ENCODE measurements around the gene RAB11A.

The RAB11A gene

GRCh38 chr15:65906396-65906795 is 37.1 kb downstream of the RAB11A start:
- no peak for ATAC-seq
- TF ChIP-seq OSR1 (CRISPR knock-in tag; IDR thresholded peaks at IDR 0.05) (no peak), CSRNP3 (CRISPR knock-in tag; IDR thresholded peaks at IDR 0.05) (no peak), ZC3H10 (CRISPR knock-in tag; IDR thresholded peaks at IDR 0.05) (no peak), POU6F1 (CRISPR knock-in tag; IDR thresholded peaks at IDR 0.05; ENCODE audit: borderline replicate concordance, low read depth) (no peak), TCF4 (CRISPR knock-in tag; IDR thresholded peaks at IDR 0.05; ENCODE audit: borderline replicate concordance) (no peak), ZFP3 (CRISPR knock-in tag; IDR thresholded peaks at IDR 0.05) (no peak), CSDC2 (CRISPR knock-in tag; IDR thresholded peaks at IDR 0.05) (no peak), ZFP30 (CRISPR knock-in tag; IDR thresholded peaks at IDR 0.05) (no peak), ARNTL (CRISPR knock-in tag; IDR thresholded peaks at IDR 0.05; ENCODE audit: borderline replicate concordance, low read depth) (no peak)

- TF ChIP-seq PATZ1 (CRISPR knock-in tag; IDR thresholded peaks at IDR 0.05; ENCODE audit: borderline replicate concordance) (no peak), ZNF565 (CRISPR knock-in tag; conservative IDR thresholded peaks at IDR 0.05; ENCODE audit: low read depth) (no peak), ZNF70 (CRISPR knock-in tag; IDR thresholded peaks at IDR 0.05) (no peak), CSRNP3 (CRISPR knock-in tag; IDR thresholded peaks at IDR 0.05) (no peak), PPARA (CRISPR knock-in tag; IDR thresholded peaks at IDR 0.05; ENCODE audit: borderline replicate concordance) (no peak), ARNTL (CRISPR knock-in tag; IDR thresholded peaks at IDR 0.05; ENCODE audit: borderline replicate concordance, low read depth) (no peak), SNAI2 (CRISPR knock-in tag; IDR thresholded peaks at IDR 0.05) (no peak), ISL1 (CRISPR knock-in tag; IDR thresholded peaks at IDR 0.05) (no peak), POU6F1 (CRISPR knock-in tag; IDR thresholded peaks at IDR 0.05; ENCODE audit: borderline replicate concordance, low read depth) (no peak), CSDC2 (CRISPR knock-in tag; IDR thresholded peaks at IDR 0.05) (no peak), TCF4 (CRISPR knock-in tag; IDR thresholded peaks at IDR 0.05; ENCODE audit: borderline replicate concordance) (no peak), ZNF8 (CRISPR knock-in tag; IDR thresholded peaks at IDR 0.05) (no peak), GLIS3 (CRISPR knock-in tag; IDR thresholded peaks at IDR 0.05) (no peak)
- no peak for ATAC-seq
Measured at GRCh38 chr15:65907661-65908060, 38.4 kb downstream of the RAB11A start.

- ATAC-seq: no peak
- TF ChIP-seq ZFP30 (CRISPR knock-in tag; IDR thresholded peaks at IDR 0.05): no peak
- no peak for TF ChIP-seq ARNTL (CRISPR knock-in tag; IDR thresholded peaks at IDR 0.05; ENCODE audit: borderline replicate concordance, low read depth)
- TF ChIP-seq CSDC2 (CRISPR knock-in tag; IDR thresholded peaks at IDR 0.05): no peak
- no peak for TF ChIP-seq BACH2 (CRISPR knock-in tag; IDR thresholded peaks at IDR 0.05; ENCODE audit: borderline replicate concordance)
Measured at GRCh38 chr15:65908876-65909275, 39.6 kb downstream of the RAB11A start.

- ATAC-seq: no peak
- TF ChIP-seq BACH2 (CRISPR knock-in tag; IDR thresholded peaks at IDR 0.05; ENCODE audit: borderline replicate concordance): no peak
- TF ChIP-seq ZFP30 (CRISPR knock-in tag; IDR thresholded peaks at IDR 0.05): no peak
- TF ChIP-seq GLIS3 (CRISPR knock-in tag; IDR thresholded peaks at IDR 0.05): no peak
- no peak for TF ChIP-seq ZNF8 (CRISPR knock-in tag; IDR thresholded peaks at IDR 0.05)
- TF ChIP-seq TSHZ2 (CRISPR knock-in tag; IDR thresholded peaks at IDR 0.05): no peak
- no peak for TF ChIP-seq TOX (CRISPR knock-in tag; IDR thresholded peaks at IDR 0.05; ENCODE audit: borderline replicate concordance)
- TF ChIP-seq PPARA (CRISPR knock-in tag; IDR thresholded peaks at IDR 0.05; ENCODE audit: borderline replicate concordance): no peak
- no peak for TF ChIP-seq TCF4 (CRISPR knock-in tag; IDR thresholded peaks at IDR 0.05; ENCODE audit: borderline replicate concordance)
- no peak for TF ChIP-seq RARB (CRISPR knock-in tag; IDR thresholded peaks at IDR 0.05)
- no peak for TF ChIP-seq OSR1 (CRISPR knock-in tag; IDR thresholded peaks at IDR 0.05)
- TF ChIP-seq CREB5 (CRISPR knock-in tag; IDR thresholded peaks at IDR 0.05; ENCODE audit: low read depth): no peak
- no peak for TF ChIP-seq ESRRG (CRISPR knock-in tag; IDR thresholded peaks at IDR 0.05)
Measured at GRCh38 chr15:65909831-65910230, 40.5 kb downstream of the RAB11A start.

Data from SK-N-SH treated with all-trans-retinoic acid at 6 μM for 48 hours (cell line).